Raji (cell line): ENCODE data around the gene VIM.

Source experiments
- POLR2A ChIP-seq: IDR thresholded peaks from 2 replicates; pipeline ENCODE4 v1.6.1; 2011; ENCODE audit warnings: low read depth, low read length, control low read depth; ENCODE audit not compliant: insufficient read depth

VIM gene

DNA sequence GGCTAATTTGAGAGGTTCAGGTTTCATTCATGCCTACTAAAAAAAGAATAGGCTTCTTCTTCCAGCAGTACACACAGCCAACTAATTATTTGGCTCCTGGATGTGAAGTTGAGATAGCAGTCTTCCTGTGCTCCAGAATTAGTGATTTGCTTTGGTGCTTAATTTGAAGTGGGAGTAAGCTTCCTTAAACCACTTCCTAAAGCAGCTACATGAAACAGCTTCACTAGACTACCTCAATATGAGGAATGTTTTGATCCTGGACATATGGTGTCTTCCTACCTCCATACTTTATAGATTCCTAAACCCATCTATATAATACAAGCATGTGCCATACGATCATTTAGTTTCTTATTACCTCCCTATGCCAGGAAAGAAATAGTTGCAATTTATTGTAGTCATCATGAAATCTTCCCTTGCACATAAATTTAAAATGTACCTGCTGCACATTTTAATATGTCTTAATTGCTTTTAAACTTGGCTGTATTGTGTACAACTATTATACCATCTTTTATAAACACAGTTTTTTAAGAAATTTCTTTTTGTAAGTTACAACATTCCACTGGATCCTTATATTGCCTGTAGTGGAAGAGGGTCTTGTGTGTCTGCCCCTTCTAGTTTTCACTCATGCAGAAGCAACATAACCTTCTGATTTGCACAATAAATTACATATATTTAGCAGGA lies 8.6 kb downstream of the VIM start:
- TF ChIP-seq POLR2A, result no peak

- TF ChIP-seq POLR2A, result no peak
Observed at GRCh38 chr10:17237149-17237527, 9.1 kb downstream of the VIM start.

GRCh38 chr10:17237915-17238444 lies 9.9 kb downstream of the VIM start:
- TF ChIP-seq POLR2A, result no peak

GRCh38 chr10:17238445-17239291 lies 10.6 kb downstream of the VIM start:
- no peak for TF ChIP-seq POLR2A

GRCh38 chr10:17239345-17240085 lies 11.5 kb downstream of the VIM start:
- TF ChIP-seq POLR2A, result no peak

- no peak for TF ChIP-seq POLR2A
Observed at GRCh38 chr10:17240096-17240495, 12.1 kb downstream of the VIM start.

GRCh38 chr10:17240616-17241015 lies 12.6 kb downstream of the VIM start:
- TF ChIP-seq POLR2A, result no peak

DNA sequence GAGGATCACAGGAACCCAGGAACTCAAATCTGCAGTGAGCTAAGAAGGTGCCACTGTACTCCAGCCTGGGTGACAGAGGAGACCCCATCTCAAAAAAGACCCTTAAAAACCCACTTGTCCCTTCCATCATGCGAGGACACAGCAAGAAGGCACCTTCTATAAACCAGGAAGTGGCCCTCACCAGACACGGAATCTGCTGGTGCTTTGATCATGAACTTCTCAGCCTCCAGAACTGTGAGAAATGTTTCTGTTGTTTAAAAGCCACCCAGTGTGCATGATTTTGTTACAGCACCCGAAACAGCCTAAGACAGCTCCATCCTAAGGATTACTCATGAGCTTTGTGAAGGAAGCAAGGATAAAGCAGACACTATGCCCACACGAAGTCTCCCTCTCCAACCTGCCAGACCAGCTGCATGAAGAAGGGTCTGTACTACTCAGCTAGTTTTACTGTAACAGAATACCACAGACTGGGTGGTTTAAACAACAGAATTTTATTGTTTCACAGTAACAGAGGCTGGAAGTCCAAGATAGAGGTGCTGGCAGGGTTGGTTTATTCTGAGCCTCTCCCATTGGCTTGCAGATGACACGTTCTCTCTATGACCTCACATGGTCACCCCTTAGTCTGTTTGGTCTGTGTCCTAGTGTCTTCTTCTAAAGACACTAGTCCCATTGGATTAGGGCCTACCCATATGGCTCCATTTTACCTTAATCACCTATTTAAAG lies 13.7 kb downstream of the VIM start:
- TF ChIP-seq POLR2A, result no peak

- no peak for TF ChIP-seq POLR2A
Observed at GRCh38 chr10:17244700-17245365, 16.8 kb downstream of the VIM start.

GRCh38 chr10:17247210-17247609 lies 19.2 kb downstream of the VIM start:
- no peak for TF ChIP-seq POLR2A

GRCh38 chr10:17248964-17249363 lies 20.9 kb downstream of the VIM start:
- TF ChIP-seq POLR2A, result no peak

DNA sequence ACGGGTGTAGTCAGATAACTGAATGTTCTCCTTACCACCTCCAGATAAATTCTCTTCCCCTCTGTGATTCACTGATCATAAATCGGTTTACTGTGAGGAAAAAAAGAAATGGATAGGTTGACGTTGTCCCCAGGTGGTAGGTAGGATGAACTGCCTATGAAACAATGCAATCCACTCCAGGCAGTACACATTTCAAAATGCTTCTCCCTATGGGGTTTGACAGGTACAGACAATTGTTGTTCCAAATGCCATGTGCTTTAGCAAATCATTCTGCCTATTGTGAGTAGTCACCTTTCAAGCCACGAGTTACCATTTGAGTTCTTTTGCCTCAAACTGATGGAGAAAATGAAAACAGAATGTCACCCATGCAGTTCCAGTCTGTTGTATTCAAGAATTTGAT lies 21.8 kb downstream of the VIM start:
- no peak for TF ChIP-seq POLR2A

DNA sequence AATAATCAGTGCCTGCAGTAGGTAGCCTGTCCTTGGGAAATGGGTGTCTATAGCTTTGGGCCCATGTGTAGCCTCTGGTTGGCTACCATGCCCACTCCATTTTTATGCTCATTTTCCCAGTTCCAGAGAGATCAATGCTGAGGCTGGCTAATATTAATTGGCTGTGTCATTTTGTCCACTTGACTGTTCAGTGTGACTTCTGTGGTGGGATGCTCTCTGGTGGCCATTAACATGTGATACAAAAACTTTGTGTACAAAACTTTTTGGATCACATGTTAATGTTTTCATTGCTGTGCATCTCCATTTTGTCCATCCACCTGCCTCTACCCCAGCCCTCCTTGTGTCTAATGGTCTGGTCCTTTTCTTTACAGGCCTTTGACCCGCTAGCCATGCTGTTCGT lies 22.7 kb downstream of the VIM start:
- no peak for TF ChIP-seq POLR2A

GRCh38 chr10:17255512-17255911 lies 27.5 kb downstream of the VIM start:
- no peak for TF ChIP-seq POLR2A

DNA sequence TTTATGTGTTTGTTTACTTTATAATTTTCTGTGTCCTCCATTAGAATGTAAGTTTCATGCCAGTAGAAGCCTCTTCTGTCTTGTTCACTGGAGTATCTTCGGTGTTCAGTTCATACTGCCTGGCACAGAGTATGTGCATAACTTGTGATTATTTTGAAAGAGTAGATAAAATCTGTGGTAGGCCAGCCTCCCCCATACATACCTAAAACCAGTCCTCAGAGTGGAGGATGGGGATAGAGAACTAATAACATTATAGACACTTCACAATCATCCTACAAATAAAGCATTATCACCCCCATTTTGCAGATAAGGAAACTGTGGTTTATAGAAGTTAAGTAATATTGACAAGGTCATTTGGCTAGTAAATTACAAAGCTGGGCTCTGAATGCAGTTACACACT lies 28.0 kb downstream of the VIM start:
- TF ChIP-seq POLR2A, result no peak

GRCh38 chr10:17256627-17257026 lies 28.6 kb downstream of the VIM start:
- no peak for TF ChIP-seq POLR2A
